Mucosa of stomach (tissue), 1 donor: ENCODE measurements around the gene RNF186.
"Not testable (repeated sequence)": the region's sequence is repeated elsewhere in the genome, so short reads cannot be mapped to it uniquely, and the experiment has no call there.

Experiments used
- H3K27me3 ChIP-seq: one replicate; pipeline ENCODE4 v1.7.0; 2013; ENCODE audit warnings: mild to moderate bottlenecking, low read length; ENCODE audit not compliant: control insufficient read depth, insufficient read depth
- H3K36me3 ChIP-seq: one replicate; pipeline ENCODE4 v1.7.0; 2013; ENCODE audit warnings: low read length; ENCODE audit not compliant: control insufficient read depth, insufficient read depth
- H3K4me1 ChIP-seq: one replicate; pipeline ENCODE4 v1.7.0; 2013; ENCODE audit warnings: mild to moderate bottlenecking, low read length; ENCODE audit not compliant: control insufficient read depth, insufficient read depth
- H3K4me3 ChIP-seq: one replicate; pipeline ENCODE4 v1.7.0; 2013; ENCODE audit warnings: low read length
- H3K9ac ChIP-seq: one replicate; pipeline ENCODE4 v1.7.0; 2013; ENCODE audit warnings: mild to moderate bottlenecking, low read length, moderate library complexity
- H3K9me3 ChIP-seq: one replicate; pipeline ENCODE4 v1.7.0; 2013; ENCODE audit warnings: mild to moderate bottlenecking, low read length, moderate library complexity; ENCODE audit not compliant: control insufficient read depth
- donor health status: Pancreatic carcinoma.

The RNF186 gene

DNA sequence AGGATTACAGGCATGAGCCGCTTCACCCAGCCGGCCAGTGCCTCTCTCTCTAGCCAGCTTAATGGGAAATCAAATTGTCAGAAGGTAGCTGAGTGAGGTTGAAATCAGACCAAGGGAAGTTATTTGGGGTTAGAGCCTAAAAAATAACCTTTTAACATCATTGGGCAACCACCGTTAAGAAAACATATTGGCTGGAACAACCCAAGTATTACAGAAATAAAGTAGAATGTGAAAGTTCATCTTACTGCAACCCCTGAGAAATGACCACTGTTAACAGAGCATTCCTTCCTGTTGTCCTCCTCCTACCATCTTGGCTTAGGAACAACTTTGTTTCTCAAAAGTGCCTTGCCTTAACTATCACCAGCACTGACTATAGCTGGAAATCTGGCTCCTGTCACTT, 3.2 kb upstream of the RNF186 start:
- Histone ChIP-seq H3K36me3 (no peaks in the 10 kb centered on the region), H3K9ac (no peak overlapping the region), H3K4me3 (no peak overlapping the region), H3K27me3 (no peaks in the 10 kb centered on the region), H3K4me1 (peaks cover 28% of the 10 kb centered on the region), H3K9me3 (no peaks in the 10 kb centered on the region)

DNA sequence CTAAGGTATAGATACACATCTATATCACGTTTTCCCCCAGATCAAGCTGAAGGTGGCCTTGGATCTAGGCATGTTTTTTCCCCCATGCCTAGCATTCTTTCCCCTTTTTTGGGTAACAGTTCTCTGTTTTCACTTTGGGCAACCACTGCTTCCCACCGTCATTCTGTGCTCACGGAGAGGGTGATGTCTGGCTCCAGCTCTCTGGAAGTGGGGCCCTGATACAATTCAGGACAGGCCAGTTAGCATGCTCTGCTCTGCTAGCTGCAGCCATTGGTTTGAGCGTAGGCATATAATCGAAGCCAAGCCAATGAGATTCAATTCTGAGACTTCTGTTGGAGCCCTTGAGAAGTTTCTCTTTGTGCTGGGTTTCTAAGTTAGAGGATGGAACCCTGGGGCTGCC, 2.1 kb upstream of the RNF186 start:
- Histone ChIP-seq H3K36me3 (no peaks in the 10 kb centered on the region), H3K27me3 (no peaks in the 10 kb centered on the region), H3K9ac (no peak overlapping the region), H3K4me3 (no peak overlapping the region), H3K9me3 (no peaks in the 10 kb centered on the region), H3K4me1 (peaks cover 28% of the 10 kb centered on the region)

DNA sequence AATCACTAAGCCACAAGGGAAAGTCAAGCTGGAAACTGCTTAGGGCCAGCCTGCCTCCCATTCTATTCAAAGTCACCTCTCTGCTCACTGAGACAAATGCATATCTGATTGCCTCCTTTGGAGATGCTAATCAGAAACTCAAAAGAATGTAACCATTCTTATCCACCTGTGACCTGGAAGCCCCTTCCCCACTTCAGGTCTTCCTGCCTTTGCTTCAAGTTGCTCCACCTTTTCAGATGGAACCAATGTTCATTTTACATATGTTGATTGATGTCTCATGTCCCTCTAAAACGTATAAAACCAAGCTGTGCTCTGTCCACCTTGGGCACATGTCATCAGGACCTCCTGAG, 1.6 kb upstream of the RNF186 start:
- not testable (repeated sequence) for H3K27me3 ChIP-seq, H3K36me3 ChIP-seq, H3K9ac ChIP-seq, H3K4me3 ChIP-seq, H3K9me3 ChIP-seq
- peaks cover 28% of the 10 kb centered on the region for H3K4me1 ChIP-seq

DNA sequence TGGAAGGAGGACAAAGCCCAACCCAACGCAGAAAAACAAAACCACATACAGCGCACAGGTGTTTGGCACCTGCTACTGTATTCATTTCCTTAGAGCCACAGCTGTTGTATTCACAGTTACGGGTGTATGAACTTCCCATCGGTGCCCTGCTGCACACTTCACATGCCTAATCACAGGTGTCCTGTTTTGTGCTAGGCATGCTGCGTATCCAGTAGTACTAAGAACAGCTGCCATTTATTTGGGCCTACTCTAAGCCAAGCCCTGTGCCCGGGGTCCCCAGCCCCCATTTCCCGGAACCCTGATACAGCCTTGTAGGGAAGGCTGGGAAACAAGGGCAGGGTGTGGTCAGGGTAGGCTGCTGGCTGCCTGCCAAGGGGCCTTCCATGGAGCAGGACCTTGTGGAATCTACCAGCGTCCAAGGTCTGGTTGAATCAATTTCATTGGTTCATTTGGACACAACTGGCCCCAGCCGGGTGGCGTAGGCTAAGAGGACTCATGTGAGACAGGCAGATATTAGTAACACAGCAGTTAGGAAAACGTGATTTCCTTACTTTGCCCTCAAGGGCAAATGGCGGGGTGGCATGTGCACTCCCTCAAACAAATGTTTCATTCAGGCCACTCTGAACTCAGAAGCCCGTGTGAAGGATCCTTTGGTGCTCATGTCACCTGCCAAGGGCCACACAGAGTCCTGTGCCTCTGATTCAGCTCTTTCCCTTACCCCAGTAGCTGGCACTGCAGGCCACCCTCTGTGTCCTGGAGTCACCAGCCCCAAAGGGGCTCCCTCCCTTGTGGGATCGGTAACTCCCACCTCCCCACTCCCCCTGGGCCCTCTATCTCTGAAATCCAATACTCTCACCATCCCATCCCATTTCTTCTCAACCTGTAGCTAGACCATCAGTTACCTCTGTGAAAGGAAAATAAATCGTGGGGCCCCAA, 986 bp upstream of the RNF186 start:
- Histone ChIP-seq H3K36me3 (no peaks in the 10 kb centered on the region), H3K4me3 (no peak overlapping the region), H3K9ac (peak overlapping the region; percentile 68), H3K27me3 (no peaks in the 10 kb centered on the region), H3K4me1 (peaks cover 28% of the 10 kb centered on the region), H3K9me3 (no peaks in the 10 kb centered on the region)

DNA sequence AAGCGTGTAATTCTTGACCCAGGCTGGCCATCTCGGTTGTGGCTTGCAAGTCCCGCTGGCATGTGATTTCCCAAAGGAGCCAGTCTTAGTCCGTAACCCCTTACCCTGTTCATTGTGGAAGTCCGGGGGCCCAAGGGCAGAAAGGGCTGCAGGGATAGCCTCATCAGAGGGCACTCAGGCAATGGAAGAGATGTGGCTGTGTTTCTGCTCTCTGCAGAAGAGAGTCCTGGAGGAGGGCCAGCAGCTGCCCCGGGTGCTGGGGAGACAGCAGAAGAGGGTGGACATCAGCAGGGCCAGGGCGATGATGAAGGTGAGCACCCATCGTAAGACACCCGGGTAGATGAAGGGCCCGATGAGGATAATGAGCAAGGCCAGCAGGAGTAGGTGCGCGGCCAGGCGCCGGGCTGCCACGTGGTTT, 830 bp downstream of the RNF186 start:
- Histone ChIP-seq H3K9me3 (no peaks in the 10 kb centered on the region), H3K4me1 (peaks cover 27% of the 10 kb centered on the region), H3K4me3 (no peak overlapping the region), H3K9ac (no peak overlapping the region), H3K36me3 (no peaks in the 10 kb centered on the region), H3K27me3 (no peaks in the 10 kb centered on the region)

DNA sequence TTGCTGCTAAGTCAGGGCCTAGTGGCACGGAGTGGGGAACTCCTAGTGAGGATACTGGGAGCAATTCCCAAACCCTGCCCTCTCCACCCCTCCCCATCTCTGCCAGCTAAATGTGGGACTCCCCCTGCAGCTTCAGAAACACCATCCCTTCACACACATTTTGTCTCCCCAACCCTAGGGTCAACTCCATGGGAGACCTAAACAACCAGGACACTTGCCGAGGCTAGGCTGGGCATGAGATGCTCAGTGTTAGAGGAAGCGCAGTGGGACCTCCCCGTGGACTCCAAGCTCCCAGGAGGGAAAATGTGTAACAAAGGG, 1.5 kb downstream of the RNF186 start:
- Histone ChIP-seq H3K36me3 (no peaks in the 10 kb centered on the region), H3K4me3 (no peak overlapping the region), H3K9ac (no peak overlapping the region), H3K27me3 (no peaks in the 10 kb centered on the region), H3K9me3 (no peaks in the 10 kb centered on the region), H3K4me1 (peaks cover 28% of the 10 kb centered on the region)

DNA sequence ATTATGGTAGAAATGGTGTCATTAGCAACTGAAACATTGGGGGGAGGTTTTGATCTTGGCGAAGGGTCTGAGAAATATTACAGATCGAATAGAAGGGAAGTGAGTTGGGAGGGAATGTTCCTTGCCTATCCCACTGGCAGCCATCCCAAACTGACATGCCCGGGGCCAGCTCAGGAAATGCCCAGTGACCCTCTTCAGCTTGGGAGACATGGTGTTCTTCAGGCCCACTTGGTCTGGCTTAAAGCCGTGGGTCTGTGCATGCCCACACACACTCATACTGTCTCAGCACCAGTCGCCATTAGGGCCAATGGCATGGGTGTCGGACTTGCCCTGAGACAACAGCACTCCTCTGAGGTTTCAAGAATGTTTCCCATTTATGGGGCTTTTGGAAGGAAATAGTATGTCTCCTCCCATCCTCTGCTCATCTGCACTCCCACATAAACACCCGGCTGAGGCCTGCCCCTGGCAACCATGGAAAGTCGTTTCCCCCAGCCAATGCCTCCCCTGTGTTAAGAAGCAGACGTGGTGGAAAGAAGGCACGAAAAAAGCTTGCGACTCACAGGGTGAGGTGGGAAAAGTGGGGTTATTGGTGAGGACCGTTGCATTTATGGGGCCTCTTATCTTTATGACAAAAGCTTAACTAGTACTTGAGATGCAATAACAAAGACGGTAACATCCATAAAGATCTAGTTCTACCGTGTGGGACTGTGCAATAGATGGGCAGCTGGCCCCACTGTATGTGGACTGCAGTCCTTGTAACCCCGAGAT, 2.0 kb downstream of the RNF186 start:
- H3K27me3 ChIP-seq = no peaks in the 10 kb centered on the region
- H3K9ac ChIP-seq = no peak overlapping the region
- H3K4me1 ChIP-seq = peaks cover 28% of the 10 kb centered on the region
- H3K9me3 ChIP-seq = no peaks in the 10 kb centered on the region
- no peak overlapping the region for H3K4me3 ChIP-seq
- no peaks in the 10 kb centered on the region for H3K36me3 ChIP-seq

DNA sequence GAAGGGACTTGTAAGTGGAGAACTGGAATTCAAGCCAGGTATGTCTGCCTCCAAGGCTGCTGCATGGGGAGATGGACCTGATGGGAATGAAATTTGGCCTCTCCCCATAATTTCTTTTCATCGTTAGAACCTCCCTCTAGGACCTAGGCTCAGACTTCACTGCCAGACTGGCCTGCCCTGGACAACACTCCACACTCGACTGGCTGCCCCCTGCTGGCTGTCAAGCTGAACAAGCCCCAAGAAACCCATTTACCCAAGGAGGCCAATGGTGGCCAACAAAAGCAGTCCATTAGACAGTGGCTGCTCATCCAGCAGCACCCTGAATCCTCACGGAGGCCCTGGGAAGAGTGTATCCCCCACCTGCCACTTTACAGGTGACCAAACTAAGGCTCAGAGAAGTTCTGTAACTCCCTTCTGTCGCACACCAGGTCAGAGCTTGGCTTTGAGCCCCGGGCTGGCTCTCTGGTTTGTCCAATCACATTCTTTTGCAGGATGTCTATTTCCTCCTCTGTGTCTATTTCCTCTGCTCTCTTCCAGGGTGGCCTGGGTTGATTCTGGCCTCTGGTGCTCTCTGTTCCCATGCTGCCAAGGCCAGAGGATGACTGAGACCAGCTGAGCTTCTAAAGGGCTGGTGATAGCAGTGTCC, 3.8 kb downstream of the RNF186 start:
- no peak overlapping the region for H3K4me3 ChIP-seq
- H3K9me3 ChIP-seq = no peaks in the 10 kb centered on the region
- H3K9ac ChIP-seq = no peak overlapping the region
- peaks cover 24% of the 10 kb centered on the region for H3K4me1 ChIP-seq
- H3K27me3 ChIP-seq = no peaks in the 10 kb centered on the region
- H3K36me3 ChIP-seq = no peaks in the 10 kb centered on the region

DNA sequence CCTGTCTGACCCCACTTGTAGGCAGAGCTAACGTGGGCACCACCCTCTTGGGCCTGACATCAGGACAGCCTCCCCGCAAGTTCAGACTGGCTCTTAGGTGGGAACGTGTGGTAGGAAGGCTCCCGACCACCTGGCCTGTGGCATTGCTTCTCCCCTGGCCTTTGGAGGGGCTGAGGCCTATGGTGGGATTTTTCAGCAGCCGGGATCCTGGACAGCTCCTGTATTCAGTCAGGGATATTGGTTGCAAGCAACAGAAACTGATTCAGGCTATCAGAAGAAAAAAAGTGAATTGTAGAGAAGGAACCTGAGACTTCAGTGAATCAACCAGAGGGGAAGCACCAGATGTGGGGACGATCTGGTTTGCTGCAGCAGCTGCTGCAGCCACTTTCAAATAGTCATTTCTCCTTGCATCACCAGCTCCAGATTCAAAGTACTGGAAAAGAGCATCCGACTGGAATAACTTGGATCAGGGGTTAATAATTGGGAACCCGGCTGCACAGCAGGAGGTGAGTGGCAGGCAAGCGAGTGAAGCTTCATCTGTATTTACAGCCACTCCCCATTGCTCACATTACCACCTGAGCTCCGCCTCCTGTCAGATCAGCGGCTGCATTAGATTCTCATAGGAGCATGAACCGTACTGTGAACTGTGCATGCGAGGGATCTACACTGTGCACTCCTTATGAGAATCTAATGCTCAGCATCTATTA, 5.9 kb downstream of the RNF186 start:
- Histone ChIP-seq H3K4me1 (peaks cover 11% of the 10 kb centered on the region), H3K36me3 (no peaks in the 10 kb centered on the region), H3K9me3 (no peaks in the 10 kb centered on the region), H3K9ac (no peak overlapping the region), H3K4me3 (no peak overlapping the region), H3K27me3 (no peaks in the 10 kb centered on the region)

DNA sequence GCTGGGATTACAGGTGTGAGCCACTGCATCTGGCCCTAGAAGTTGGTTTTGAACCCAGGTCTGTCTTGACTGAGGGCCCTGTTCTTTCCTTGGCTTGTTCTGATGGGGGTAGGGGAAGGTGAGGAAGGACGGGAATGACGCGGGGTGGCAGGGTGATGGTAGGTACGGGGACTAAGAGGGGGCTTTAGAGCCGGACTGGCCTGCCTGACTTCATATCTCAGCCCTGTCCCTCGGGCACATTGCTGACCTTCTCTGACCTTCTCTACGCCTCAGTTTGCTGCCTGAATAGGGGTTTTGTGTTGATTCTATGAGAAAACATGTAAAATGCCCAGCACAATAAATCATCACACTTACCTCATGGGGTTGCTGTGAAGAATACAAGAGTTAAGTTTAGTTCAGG, 6.7 kb downstream of the RNF186 start:
- Histone ChIP-seq H3K36me3 (no peaks in the 10 kb centered on the region), H3K9me3 (no peaks in the 10 kb centered on the region), H3K27me3 (no peaks in the 10 kb centered on the region), H3K4me3 (no peak overlapping the region), H3K9ac (no peak overlapping the region), H3K4me1 (peaks cover 9% of the 10 kb centered on the region)

DNA sequence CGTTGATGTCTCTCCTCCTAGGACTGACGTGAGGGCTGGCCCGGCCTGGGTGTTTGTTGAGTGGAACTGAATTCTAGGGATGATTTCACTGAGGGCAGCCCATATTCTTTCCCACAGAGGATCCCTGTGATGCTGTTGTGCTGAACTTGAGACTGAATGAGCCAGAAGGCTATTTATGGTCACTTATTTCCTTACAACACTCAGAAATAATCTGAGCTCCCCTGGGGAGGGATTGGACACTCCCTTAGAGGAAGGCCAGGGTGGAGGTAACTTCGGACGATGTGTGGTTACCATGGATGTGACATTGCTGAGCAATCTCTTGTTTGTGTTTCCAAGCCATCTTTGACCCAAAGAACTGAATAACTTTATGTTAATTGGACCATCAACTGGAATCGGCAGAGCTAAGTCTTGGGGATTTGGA, 10.2 kb downstream of the RNF186 start:
- H3K4me1 ChIP-seq = peaks cover 9% of the 10 kb centered on the region
- H3K9me3 ChIP-seq = no peaks in the 10 kb centered on the region
- H3K9ac ChIP-seq = no peak overlapping the region
- H3K36me3 ChIP-seq = no peaks in the 10 kb centered on the region
- no peak overlapping the region for H3K4me3 ChIP-seq
- H3K27me3 ChIP-seq = no peaks in the 10 kb centered on the region

DNA sequence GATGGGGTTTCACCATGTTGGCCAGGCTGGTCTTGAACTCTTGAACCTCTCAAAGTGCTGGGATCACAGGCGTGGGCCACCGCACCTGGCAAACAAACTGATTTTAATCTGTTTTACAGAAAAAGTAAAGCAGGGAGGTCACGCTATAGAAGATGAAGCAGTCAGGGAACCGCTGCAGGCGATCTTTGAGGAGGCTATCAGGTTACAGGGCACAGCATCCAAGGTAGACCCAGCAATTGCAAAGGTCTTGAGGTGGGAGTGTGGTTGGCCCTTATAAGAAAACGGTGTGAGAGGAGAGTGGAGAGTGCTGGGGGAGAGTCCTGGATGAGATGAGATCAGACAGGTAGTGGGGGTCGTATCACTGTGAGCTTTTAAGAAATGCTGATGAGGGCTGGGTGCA, 12.8 kb downstream of the RNF186 start:
- H3K36me3 ChIP-seq = no peaks in the 10 kb centered on the region
- no peak overlapping the region for H3K9ac ChIP-seq
- no peaks in the 10 kb centered on the region for H3K9me3 ChIP-seq
- no peaks in the 10 kb centered on the region for H3K27me3 ChIP-seq
- H3K4me3 ChIP-seq = no peak overlapping the region
- H3K4me1 ChIP-seq = peaks cover 19% of the 10 kb centered on the region
